Measurements from ENCODE around the gene CHMP1A.

Gene CHMP1A

DNA sequence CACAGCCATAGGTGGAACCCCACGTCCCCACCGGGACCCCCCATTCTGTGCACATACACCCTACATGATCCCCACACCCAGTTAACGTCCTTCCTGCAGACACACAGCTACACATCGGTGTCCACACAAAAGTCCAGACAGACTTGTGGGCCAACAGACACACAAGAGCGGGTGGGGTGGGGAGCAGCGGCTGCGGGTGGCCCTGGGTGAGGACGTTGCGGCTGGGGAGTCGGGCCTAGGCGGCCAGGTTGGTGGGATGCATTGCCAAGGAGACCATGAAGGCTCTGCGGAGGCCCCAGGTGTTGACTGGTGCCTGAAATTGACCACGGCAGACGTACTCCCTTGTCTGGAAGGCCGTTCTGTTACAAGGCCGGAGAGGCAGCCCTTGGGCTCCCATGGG, 52.7 kb downstream of the CHMP1A start:
- H3K27me3 ChIP-seq (ENCODE audit: control insufficient read depth, insufficient read depth, low read length, poor library complexity, severe bottlenecking), result no peaks in the 10 kb centered on the region
- 94% methylated on average over 16 of the region's 16 CpGs for WGBS, 2 experiments

DNA sequence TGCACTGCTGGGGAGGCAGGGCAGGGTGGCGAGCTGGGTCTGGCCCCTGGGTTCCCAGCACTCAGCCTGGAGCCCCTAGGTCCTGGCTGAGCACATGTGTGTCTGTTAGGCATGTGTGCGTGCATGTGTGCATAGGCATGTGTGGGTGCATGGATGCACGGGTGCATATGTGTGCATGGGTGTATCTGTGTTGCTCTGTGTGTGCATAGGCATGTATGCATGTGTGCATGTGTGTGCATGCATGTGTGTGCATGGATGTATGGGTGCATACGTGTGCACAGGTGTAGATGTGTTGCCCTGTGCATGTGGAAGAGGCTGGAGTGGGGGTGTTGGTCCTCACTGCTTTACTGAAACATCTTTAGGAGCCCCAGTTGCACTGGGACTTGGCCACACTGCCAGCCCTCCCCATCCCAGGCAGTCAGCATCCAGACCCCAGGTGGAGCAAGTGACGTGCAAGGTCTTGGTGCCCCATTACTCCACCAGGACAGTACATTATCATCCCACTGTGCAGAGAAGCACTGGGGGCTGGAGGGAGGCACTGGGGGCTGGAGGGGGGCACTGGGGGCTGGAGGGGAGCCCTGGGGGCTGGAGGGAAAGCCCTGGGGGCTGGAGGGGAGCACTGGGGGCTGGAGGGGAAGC, 54.4 kb downstream of the CHMP1A start:
- Histone ChIP-seq H3K27ac (ENCODE audit: insufficient read depth, low read depth, low read length, poor library complexity, severe bottlenecking) (no peak overlapping the region), H3K4me3 (ENCODE audit: insufficient read depth, low read depth, low read length) (no peak overlapping the region)

More for the DNA sequence above, 52.7 kb downstream of the CHMP1A start:
- Histone ChIP-seq H3K27ac (ENCODE audit: insufficient read depth, low read depth, low read length, poor library complexity, severe bottlenecking) (no peak overlapping the region), H3K4me3 (ENCODE audit: insufficient read depth, low read depth, low read length) (no peak overlapping the region), H3K36me3 (ENCODE audit: control insufficient read depth, insufficient read depth, low read length) (no peaks in the 10 kb centered on the region), H3K4me1 (ENCODE audit: control insufficient read depth, insufficient read depth, low read length) (peaks cover 17% of the 10 kb centered on the region), H3K9me3 (ENCODE audit: control insufficient read depth, low read length) (no peaks in the 10 kb centered on the region)

DNA sequence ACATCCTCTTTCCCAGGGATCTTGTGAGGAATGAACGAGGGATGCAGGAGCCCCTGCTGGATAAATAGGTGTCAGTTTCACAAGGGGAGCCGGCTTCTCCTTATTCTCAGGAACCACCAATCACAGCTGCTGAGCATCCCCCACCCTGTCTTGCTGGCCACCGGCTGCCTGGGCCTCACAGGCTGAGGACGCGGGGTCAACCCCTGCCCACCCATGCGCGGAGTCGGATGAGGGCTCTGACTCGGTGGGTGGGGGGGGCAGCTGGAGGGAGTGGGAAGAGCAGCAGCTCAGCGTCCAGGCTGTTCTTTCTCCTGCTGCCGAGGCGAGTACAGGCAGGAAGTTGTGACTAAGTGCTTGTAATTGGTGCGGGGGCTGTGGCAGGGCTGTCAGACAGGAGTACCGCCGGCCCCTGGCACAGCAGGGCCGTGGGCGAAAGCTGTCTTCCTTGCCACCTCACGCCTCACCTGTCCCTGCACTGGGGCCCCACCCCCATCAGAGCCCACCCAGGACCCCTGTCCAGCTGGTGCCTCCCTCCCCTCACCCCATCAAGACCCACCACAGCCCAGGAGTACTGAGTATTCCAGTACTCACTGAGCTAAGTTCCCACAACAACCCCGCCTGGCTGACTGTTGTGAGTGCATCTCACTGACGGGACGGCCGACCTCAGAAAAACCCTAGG, 55.1 kb downstream of the CHMP1A start:
- peak overlapping the region; percentile 6 for H3K4me3 ChIP-seq (ENCODE audit: insufficient read depth, low read depth, low read length)
- no peak overlapping the region for H3K27ac ChIP-seq (ENCODE audit: insufficient read depth, low read depth, low read length, poor library complexity, severe bottlenecking)
- 12 to 16% methylated on average over 22 of the region's 22 CpGs for WGBS, 2 experiments

More for the DNA sequence above, 54.4 kb downstream of the CHMP1A start:
- no peaks in the 10 kb centered on the region for H3K27me3 ChIP-seq (ENCODE audit: control insufficient read depth, insufficient read depth, low read length, poor library complexity, severe bottlenecking)
- peaks cover 20% of the 10 kb centered on the region for H3K4me1 ChIP-seq (ENCODE audit: control insufficient read depth, insufficient read depth, low read length)
- WGBS, 2 experiments, result 84% methylated on average over 5 of the region's 5 CpGs
- no peaks in the 10 kb centered on the region for H3K9me3 ChIP-seq (ENCODE audit: control insufficient read depth, low read length)
- no peaks in the 10 kb centered on the region for H3K36me3 ChIP-seq (ENCODE audit: control insufficient read depth, insufficient read depth, low read length)

DNA sequence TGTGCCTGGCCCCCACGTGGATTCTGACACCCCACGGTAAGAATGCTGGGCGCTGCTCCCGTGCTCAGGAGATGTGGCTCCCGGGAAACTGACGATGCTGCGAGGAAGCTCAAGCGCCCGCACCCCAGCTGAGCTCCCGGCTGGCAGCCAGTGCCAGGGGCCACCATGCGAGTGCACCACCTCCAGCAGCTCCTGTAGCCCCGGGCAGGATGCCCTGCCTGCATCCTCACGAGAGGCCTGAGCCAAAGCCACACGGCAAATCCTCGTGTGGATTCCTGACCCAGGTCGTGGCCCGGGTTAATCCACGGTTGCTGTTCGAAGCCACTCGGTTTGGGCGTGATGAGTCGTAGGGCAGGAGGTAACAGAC, 55.6 kb downstream of the CHMP1A start:
- H3K36me3 ChIP-seq (ENCODE audit: control insufficient read depth, insufficient read depth, low read length), result no peaks in the 10 kb centered on the region
- H3K27me3 ChIP-seq (ENCODE audit: control insufficient read depth, insufficient read depth, low read length, poor library complexity, severe bottlenecking), result no peaks in the 10 kb centered on the region
- no peak overlapping the region for H3K4me3 ChIP-seq (ENCODE audit: insufficient read depth, low read depth, low read length)
- H3K9me3 ChIP-seq (ENCODE audit: control insufficient read depth, low read length), result no peaks in the 10 kb centered on the region
- WGBS, 2 experiments, result 63 to 66% methylated on average over 22 of the region's 22 CpGs
- H3K27ac ChIP-seq (ENCODE audit: insufficient read depth, low read depth, low read length, poor library complexity, severe bottlenecking), result no peak overlapping the region
- peaks cover 20% of the 10 kb centered on the region for H3K4me1 ChIP-seq (ENCODE audit: control insufficient read depth, insufficient read depth, low read length)

More for the DNA sequence above, 55.1 kb downstream of the CHMP1A start:
- H3K27me3 ChIP-seq (ENCODE audit: control insufficient read depth, insufficient read depth, low read length, poor library complexity, severe bottlenecking), result no peaks in the 10 kb centered on the region
- H3K9me3 ChIP-seq (ENCODE audit: control insufficient read depth, low read length), result no peaks in the 10 kb centered on the region
- H3K36me3 ChIP-seq (ENCODE audit: control insufficient read depth, insufficient read depth, low read length), result no peaks in the 10 kb centered on the region
- peaks cover 20% of the 10 kb centered on the region for H3K4me1 ChIP-seq (ENCODE audit: control insufficient read depth, insufficient read depth, low read length)

DNA sequence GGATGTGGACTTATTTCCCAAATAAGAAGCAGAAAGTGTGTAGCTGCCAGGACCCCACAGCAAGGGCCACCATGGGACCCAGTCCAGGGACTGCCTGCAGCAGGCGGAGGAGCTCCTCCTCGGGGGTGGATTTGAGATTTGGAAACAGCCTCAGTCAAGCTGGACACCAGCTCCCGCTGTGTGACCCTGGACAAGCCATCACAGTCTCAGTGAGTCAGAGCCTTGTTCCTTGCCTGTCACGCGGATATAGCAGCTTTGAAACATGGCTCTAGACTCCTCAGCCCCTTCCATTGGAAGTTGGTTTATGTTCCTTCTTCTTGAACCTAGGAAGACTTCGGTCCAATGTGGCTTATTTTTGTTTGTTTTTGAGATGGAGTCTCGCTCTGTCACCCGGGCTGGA, 56.6 kb downstream of the CHMP1A start:
- no peaks in the 10 kb centered on the region for H3K36me3 ChIP-seq (ENCODE audit: control insufficient read depth, insufficient read depth, low read length)
- H3K4me1 ChIP-seq (ENCODE audit: control insufficient read depth, insufficient read depth, low read length), result peaks cover 20% of the 10 kb centered on the region
- 93 to 94% methylated on average over 8 of the region's 8 CpGs for WGBS, 2 experiments
- no peaks in the 10 kb centered on the region for H3K27me3 ChIP-seq (ENCODE audit: control insufficient read depth, insufficient read depth, low read length, poor library complexity, severe bottlenecking)
- no peak overlapping the region for H3K4me3 ChIP-seq (ENCODE audit: insufficient read depth, low read depth, low read length)
- no peaks in the 10 kb centered on the region for H3K9me3 ChIP-seq (ENCODE audit: control insufficient read depth, low read length)
- H3K27ac ChIP-seq (ENCODE audit: insufficient read depth, low read depth, low read length, poor library complexity, severe bottlenecking), result no peak overlapping the region

DNA sequence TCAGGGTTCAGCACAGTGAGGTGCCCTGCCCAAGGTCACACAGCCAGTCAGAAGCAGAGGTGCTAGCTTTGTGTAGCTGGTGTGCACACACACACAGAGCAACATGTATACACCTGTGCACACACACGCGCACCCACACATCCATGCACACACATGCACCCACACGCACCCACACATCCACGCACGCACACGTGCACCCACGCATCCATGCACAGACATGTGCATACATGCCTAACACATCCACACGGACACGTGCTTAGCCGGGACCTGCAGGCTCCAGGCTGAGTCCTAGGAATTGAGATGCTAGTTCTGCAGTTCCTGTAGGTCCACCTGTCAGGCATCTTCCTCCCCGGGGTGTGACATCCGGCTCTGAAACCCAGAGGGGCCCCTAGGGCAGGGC, 57.1 kb downstream of the CHMP1A start:
- Histone ChIP-seq H3K27me3 (ENCODE audit: control insufficient read depth, insufficient read depth, low read length, poor library complexity, severe bottlenecking) (no peaks in the 10 kb centered on the region), H3K27ac (ENCODE audit: insufficient read depth, low read depth, low read length, poor library complexity, severe bottlenecking) (no peak overlapping the region), H3K9me3 (ENCODE audit: control insufficient read depth, low read length) (no peaks in the 10 kb centered on the region), H3K4me3 (ENCODE audit: insufficient read depth, low read depth, low read length) (no peak overlapping the region), H3K36me3 (ENCODE audit: control insufficient read depth, insufficient read depth, low read length) (no peaks in the 10 kb centered on the region), H3K4me1 (ENCODE audit: control insufficient read depth, insufficient read depth, low read length) (peaks cover 20% of the 10 kb centered on the region)
- 94 to 95% methylated on average over 12 of the region's 12 CpGs for WGBS, 2 experiments

DNA sequence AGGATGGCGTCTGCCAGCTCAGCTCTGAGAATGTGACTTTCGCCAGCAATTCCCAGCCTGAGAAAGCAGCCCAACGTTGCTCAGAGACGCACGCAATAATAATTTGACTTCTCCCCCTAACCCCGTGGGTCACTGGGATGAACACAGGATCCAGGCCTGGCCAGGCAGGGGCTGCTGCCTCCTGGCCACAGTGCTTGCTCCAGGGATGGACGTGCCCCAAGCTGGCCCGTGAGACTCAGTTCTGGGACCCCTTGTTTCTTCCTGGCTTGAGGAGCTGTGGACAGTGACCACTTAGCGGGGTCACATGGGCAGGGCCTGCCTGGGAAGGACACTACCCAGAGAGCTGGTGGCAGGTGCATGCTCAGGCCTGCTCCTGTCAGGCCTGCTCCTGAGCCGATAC, 57.6 kb downstream of the CHMP1A start:
- Histone ChIP-seq H3K36me3 (ENCODE audit: control insufficient read depth, insufficient read depth, low read length) (no peaks in the 10 kb centered on the region), H3K27me3 (ENCODE audit: control insufficient read depth, insufficient read depth, low read length, poor library complexity, severe bottlenecking) (no peaks in the 10 kb centered on the region), H3K4me1 (ENCODE audit: control insufficient read depth, insufficient read depth, low read length) (peaks cover 20% of the 10 kb centered on the region), H3K4me3 (ENCODE audit: insufficient read depth, low read depth, low read length) (no peak overlapping the region), H3K27ac (ENCODE audit: insufficient read depth, low read depth, low read length, poor library complexity, severe bottlenecking) (no peak overlapping the region), H3K9me3 (ENCODE audit: control insufficient read depth, low read length) (no peaks in the 10 kb centered on the region)
- WGBS, 2 experiments, result 88 to 90% methylated on average over 10 of the region's 10 CpGs

DNA sequence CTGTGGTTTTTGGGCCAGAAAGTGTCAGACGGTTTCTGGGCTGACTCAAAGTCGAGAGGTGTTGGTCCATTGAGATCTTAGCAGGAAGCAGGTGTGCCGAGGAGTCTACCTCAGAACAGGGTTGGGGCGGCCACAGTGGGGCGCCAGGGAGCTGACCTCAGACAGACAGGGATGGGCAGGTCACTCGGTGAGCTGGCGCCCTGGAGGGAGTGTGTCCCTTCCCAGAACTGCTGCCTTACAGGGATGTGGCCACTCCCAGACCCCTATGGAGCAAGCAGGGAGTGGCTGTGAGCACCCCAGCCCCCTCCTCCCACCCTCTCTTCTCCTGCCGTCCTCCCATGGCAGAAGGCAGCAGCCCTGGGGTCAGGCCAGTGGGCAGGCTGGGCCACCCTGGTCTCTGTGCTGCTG, 58.1 kb downstream of the CHMP1A start:
- Histone ChIP-seq H3K36me3 (ENCODE audit: control insufficient read depth, insufficient read depth, low read length) (no peaks in the 10 kb centered on the region), H3K27ac (ENCODE audit: insufficient read depth, low read depth, low read length, poor library complexity, severe bottlenecking) (no peak overlapping the region), H3K9me3 (ENCODE audit: control insufficient read depth, low read length) (no peaks in the 10 kb centered on the region), H3K27me3 (ENCODE audit: control insufficient read depth, insufficient read depth, low read length, poor library complexity, severe bottlenecking) (no peaks in the 10 kb centered on the region), H3K4me1 (ENCODE audit: control insufficient read depth, insufficient read depth, low read length) (peaks cover 20% of the 10 kb centered on the region), H3K4me3 (ENCODE audit: insufficient read depth, low read depth, low read length) (no peak overlapping the region)
- 27 to 39% methylated on average over 8 of the region's 8 CpGs for WGBS, 2 experiments

DNA sequence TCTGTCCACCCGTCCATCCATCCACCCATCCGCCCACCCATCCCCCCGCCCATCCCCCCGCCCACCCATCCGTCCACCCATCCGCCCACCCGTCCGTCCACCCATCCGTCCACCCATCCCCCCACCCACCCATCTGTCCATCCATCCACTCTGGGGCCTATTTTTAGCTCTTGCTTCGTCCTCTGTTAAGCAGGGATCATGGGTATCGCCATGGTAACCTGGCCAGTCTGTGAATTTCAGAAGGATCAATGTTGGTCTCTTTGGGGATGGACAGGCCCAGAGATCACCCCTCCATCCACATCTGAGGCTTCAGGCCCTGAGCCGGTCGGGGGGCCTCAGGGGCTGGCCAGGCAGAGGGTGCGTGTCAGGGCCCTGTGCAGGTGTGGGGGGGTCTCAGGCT, 59.3 kb downstream of the CHMP1A start:
- Histone ChIP-seq H3K27ac (ENCODE audit: insufficient read depth, low read depth, low read length, poor library complexity, severe bottlenecking) (no peak overlapping the region), H3K4me1 (ENCODE audit: control insufficient read depth, insufficient read depth, low read length) (peaks cover 19% of the 10 kb centered on the region), H3K4me3 (ENCODE audit: insufficient read depth, low read depth, low read length) (no peak overlapping the region), H3K27me3 (ENCODE audit: control insufficient read depth, insufficient read depth, low read length, poor library complexity, severe bottlenecking) (no peaks in the 10 kb centered on the region), H3K36me3 (ENCODE audit: control insufficient read depth, insufficient read depth, low read length) (no peaks in the 10 kb centered on the region), H3K9me3 (ENCODE audit: control insufficient read depth, low read length) (no peaks in the 10 kb centered on the region)
- WGBS, 2 experiments, result 86 to 95% methylated on average over 5 of the region's 14 CpGs

DNA sequence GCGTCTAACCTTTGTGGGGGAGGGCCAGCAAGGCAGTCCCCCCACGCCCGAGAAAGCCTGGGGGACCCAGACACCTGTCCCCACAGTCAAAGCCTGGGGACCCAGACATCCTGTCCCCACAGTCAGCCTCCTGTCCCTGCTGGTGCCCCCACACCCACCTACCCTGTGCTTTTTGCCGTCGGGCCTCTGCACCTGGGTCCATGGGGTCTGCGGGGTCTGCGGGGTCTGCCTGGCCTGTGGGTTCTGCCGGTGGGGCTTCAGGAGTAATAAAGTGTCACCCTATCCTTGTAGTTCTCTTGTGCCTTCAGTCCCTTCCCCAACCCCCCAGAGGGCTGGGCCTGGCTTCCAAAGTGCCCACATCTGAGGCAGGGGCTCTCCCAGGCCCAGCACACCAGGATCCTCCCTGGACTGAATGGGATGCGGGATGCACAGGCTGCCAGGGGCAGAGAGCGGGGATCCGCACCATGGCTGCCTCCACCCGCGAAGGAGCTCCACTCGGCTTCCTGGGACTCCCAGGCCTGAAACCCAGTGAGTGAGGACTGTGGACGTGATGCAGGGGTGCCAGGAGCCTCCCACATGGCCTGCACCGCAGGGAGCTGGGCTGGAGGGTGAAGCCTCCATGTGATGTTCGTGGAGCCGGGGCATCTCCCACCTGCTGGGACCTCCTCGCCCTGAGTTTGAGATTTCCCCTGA, 60.4 kb downstream of the CHMP1A start:
- H3K4me1 ChIP-seq (ENCODE audit: control insufficient read depth, insufficient read depth, low read length), result peaks cover 8% of the 10 kb centered on the region
- no peaks in the 10 kb centered on the region for H3K36me3 ChIP-seq (ENCODE audit: control insufficient read depth, insufficient read depth, low read length)
- H3K27me3 ChIP-seq (ENCODE audit: control insufficient read depth, insufficient read depth, low read length, poor library complexity, severe bottlenecking), result no peaks in the 10 kb centered on the region
- no peak overlapping the region for H3K27ac ChIP-seq (ENCODE audit: insufficient read depth, low read depth, low read length, poor library complexity, severe bottlenecking)
- H3K4me3 ChIP-seq (ENCODE audit: insufficient read depth, low read depth, low read length), result no peak overlapping the region
- 93% methylated on average over 19 of the region's 19 CpGs for WGBS, 2 experiments
- no peaks in the 10 kb centered on the region for H3K9me3 ChIP-seq (ENCODE audit: control insufficient read depth, low read length)

Data from ectodermal cell (in vitro differentiated cells).